Measurements from ENCODE around the gene ABHD14A.
"Not testable (repeated sequence)": the region's sequence is repeated elsewhere in the genome, so short reads cannot be mapped to it uniquely, and the experiment has no call there.

The ABHD14A gene

GRCh38 chr3:51975852-51976549 lies 1.1 kb downstream of the ABHD14A start:
- no peak for FAIRE-seq

GRCh38 chr3:51977446-51978142 lies 2.7 kb downstream of the ABHD14A start:
- no peak for FAIRE-seq

- FAIRE-seq, result no peak
Measured at GRCh38 chr3:51978143-51978502, 3.3 kb downstream of the ABHD14A start.

- no peak for FAIRE-seq
Measured at GRCh38 chr3:51980253-51980652, 5.4 kb downstream of the ABHD14A start.

GRCh38 chr3:51982352-51982837 lies 7.5 kb downstream of the ABHD14A start:
- FAIRE-seq, result no peak

- no peak for FAIRE-seq
Measured at GRCh38 chr3:51982838-51983577, 8.1 kb downstream of the ABHD14A start, which contains the start of gene ACY1. ACY1 (plus strand) TSS chr3:51983535; CDS start chr3:51984065, 530 bp downstream.

- FAIRE-seq, result no peak
Measured at GRCh38 chr3:51983578-51984268, 8.9 kb downstream of the ABHD14A start.

GRCh38 chr3:51984269-51984647 lies 9.4 kb downstream of the ABHD14A start:
- FAIRE-seq, result no peak

- no peak for FAIRE-seq
Measured at GRCh38 chr3:51985063-51985462, 10.2 kb downstream of the ABHD14A start.

GRCh38 chr3:51986010-51986947 lies 11.4 kb downstream of the ABHD14A start:
- no peak for FAIRE-seq

- no peak for FAIRE-seq
Measured at GRCh38 chr3:51987568-51987967, 12.7 kb downstream of the ABHD14A start.

- no peak for FAIRE-seq
Measured at GRCh38 chr3:51988286-51989146, 13.7 kb downstream of the ABHD14A start.

- FAIRE-seq, result not testable (repeated sequence)
Measured at GRCh38 chr3:51990501-51990971, 15.7 kb downstream of the ABHD14A start.

- FAIRE-seq, result no peak
Measured at GRCh38 chr3:51992017-51992682, 17.3 kb downstream of the ABHD14A start.

- not testable (repeated sequence) for FAIRE-seq
Measured at GRCh38 chr3:51993657-51994056, 18.8 kb downstream of the ABHD14A start.

GRCh38 chr3:51994530-51994929 lies 19.7 kb downstream of the ABHD14A start:
- no peak for FAIRE-seq

GRCh38 chr3:51995346-51996163 lies 20.7 kb downstream of the ABHD14A start, which contains the start of gene RPL29:
RPL29 (minus strand) TSS chr3:51995895; CDS start chr3:51995461, 434 bp downstream.
- FAIRE-seq, result no peak

GRCh38 chr3:51997172-51997571 lies 22.3 kb downstream of the ABHD14A start:
- no peak for FAIRE-seq

All from colon (tissue), 2 donors.